ENCODE measurements around the gene PNPLA2.
A peak's percentile ranks its signal among the peaks of the same experiment; 100 is the strongest.

PNPLA2 gene

DNA sequence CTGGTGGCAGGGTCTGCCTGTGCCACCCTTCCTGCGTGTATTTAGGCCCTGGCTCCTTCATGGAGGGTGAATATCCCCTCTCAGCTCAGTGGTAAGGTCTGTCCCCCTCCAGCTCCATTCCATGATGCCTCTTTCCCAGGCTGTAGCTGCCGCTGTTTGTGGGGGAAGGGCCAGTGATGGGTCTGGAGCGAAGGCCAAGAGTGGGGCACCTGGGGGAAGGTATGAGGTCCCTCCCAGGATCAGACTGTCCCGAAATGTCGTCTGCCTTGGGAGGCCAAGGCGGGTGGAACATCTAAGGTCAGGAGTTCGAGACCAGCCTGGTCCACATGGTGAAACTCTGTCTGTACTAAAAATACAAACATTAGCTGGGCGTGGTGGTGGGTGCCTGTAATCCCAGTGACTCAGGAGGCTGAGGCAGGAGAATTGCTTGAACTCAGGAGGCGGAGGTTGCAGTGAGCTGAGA lies 15.2 kb downstream of the PNPLA2 start:
- H3K79me2 ChIP-seq: no peaks in the 10 kb centered on the region
- peak overlapping the region; percentile 54 for H3K4me3 ChIP-seq (ENCODE audit: low read depth, low read length)
- H3K4me1 ChIP-seq: peaks cover 2% of the 10 kb centered on the region
- H3K27me3 ChIP-seq (ENCODE audit: control insufficient read depth, insufficient read depth, low read length): no peaks in the 10 kb centered on the region
- H2AFZ ChIP-seq: no peak overlapping the region
- H3K9ac ChIP-seq: no peak overlapping the region
- no peaks in the 10 kb centered on the region for H3K9me3 ChIP-seq (ENCODE audit: control insufficient read depth, low read length)
- TF ChIP-seq, protein P1, sequence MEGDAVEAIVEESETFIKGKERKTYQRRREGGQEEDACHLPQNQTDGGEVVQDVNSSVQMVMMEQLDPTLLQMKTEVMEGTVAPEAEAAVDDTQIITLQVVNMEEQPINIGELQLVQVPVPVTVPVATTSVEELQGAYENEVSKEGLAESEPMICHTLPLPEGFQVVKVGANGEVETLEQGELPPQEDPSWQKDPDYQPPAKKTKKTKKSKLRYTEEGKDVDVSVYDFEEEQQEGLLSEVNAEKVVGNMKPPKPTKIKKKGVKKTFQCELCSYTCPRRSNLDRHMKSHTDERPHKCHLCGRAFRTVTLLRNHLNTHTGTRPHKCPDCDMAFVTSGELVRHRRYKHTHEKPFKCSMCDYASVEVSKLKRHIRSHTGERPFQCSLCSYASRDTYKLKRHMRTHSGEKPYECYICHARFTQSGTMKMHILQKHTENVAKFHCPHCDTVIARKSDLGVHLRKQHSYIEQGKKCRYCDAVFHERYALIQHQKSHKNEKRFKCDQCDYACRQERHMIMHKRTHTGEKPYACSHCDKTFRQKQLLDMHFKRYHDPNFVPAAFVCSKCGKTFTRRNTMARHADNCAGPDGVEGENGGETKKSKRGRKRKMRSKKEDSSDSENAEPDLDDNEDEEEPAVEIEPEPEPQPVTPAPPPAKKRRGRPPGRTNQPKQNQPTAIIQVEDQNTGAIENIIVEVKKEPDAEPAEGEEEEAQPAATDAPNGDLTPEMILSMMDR (IDR thresholded peaks at IDR 0.05): no peak
- H3K27ac ChIP-seq: no peak overlapping the region
- no peaks in the 10 kb centered on the region for H3K36me3 ChIP-seq (ENCODE audit: control insufficient read depth, insufficient read depth, low read length)
- peak overlapping the region; percentile 67 for H3K4me2 ChIP-seq (ENCODE audit: low read length)

DNA sequence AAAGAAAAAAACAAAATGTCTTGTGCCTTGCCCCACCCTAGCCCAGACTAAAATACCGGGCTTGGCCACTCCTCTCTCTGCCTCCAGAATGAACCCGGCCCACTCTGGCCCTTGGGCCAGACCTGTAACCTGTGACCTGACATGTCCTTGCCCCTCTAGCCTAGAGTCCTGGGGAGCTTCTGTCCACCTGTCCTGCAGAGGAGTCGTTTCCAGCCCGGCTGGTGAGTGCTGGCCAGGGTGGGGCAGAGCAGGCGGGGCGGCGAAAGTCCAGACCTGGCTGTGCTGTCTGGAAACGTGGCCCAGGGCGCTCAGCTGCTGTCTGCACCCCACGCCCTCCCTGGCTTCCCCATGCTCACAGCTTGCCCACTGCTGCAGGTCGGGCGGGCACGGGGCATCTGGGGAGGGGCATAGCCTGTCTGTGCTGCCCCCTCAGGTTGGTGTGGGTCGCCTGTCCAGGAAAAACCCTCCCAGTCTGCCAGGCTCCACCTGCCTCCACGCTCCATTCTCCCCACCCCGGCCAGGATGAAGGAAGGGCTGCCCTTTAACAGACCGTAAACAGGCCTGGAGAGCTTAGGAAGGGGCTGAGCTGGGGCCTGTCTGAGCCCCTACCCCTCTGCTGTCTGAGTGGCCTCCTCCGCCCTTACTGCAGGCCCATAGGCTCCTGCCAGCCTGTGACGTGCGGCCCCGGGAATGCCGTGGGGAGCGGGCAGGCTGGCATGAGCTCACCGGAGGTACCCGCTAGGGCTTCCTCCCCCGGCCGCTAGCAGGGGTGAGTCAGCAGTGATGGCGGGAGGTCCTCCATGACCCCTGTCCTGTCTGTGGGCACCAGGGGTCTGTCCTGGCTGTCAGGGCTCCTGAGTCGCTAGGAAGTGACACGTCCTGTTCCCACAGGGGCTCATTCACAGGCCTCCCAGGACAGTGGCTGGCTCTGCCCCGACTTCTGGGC lies 15.9 kb downstream of the PNPLA2 start:
- Histone ChIP-seq H3K79me2 (no peaks in the 10 kb centered on the region), H3K27me3 (ENCODE audit: control insufficient read depth, insufficient read depth, low read length) (no peaks in the 10 kb centered on the region), H3K36me3 (ENCODE audit: control insufficient read depth, insufficient read depth, low read length) (no peaks in the 10 kb centered on the region), H3K4me2 (ENCODE audit: low read length) (peak overlapping the region; percentile 47), H3K4me3 (ENCODE audit: low read depth, low read length) (peak overlapping the region; percentile 22), H2AFZ (no peak overlapping the region), H3K9ac (no peak overlapping the region), H3K27ac (no peak overlapping the region), H3K9me3 (ENCODE audit: control insufficient read depth, low read length) (no peaks in the 10 kb centered on the region), H3K4me1 (peaks cover 2% of the 10 kb centered on the region)
- TF ChIP-seq, protein P1 (IDR thresholded peaks at IDR 0.05): no peak

DNA sequence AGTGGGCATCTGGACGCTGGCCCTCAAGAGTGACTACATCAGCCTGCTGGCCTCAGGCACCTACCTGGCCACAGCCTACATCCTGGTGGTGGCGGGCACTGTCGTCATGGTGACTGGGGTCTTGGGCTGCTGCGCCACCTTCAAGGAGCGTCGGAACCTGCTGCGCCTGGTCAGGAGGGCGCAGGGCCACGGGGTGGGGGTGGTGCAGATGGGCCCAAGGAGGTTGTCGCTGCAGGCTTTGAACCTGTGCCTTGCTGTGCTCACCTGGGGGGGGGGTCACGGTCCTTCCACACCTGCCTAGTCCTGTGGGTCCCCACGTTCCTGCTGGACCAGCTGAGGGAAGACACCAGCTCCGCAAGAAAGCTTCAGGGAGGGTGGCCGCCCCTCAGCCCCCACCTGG lies 17.6 kb downstream of the PNPLA2 start:
- TF ChIP-seq, protein P1 (IDR thresholded peaks at IDR 0.05): no peak
- Histone ChIP-seq H3K4me2 (ENCODE audit: low read length) (no peak overlapping the region), H3K9ac (no peak overlapping the region), H3K27ac (no peak overlapping the region), H3K4me1 (peaks cover 5% of the 10 kb centered on the region), H3K9me3 (ENCODE audit: control insufficient read depth, low read length) (no peaks in the 10 kb centered on the region), H3K36me3 (ENCODE audit: control insufficient read depth, insufficient read depth, low read length) (no peaks in the 10 kb centered on the region), H3K4me3 (ENCODE audit: low read depth, low read length) (no peak overlapping the region), H3K79me2 (no peaks in the 10 kb centered on the region), H2AFZ (no peak overlapping the region), H3K27me3 (ENCODE audit: control insufficient read depth, insufficient read depth, low read length) (no peaks in the 10 kb centered on the region)

DNA sequence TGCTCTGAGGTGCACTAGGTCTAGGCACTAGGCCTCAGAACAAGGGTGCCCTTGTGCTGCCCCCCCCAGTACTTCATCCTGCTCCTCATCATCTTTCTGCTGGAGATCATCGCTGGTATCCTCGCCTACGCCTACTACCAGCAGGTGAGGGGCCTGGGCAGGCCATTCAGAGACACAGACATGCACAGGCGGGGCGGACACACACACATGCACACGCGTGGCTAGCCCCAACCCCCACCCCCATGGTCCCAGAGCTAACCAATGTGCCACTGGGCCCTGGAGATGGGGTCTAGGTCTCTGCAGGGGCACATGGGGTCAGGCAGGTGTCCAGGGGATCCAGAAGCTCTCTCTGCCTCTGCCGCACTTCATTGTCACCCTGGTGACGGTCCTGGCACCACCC lies 18.0 kb downstream of the PNPLA2 start:
- H3K27ac ChIP-seq: no peak overlapping the region
- TF ChIP-seq, protein P1 (IDR thresholded peaks at IDR 0.05): no peak
- no peak overlapping the region for H3K9ac ChIP-seq
- no peak overlapping the region for H3K4me2 ChIP-seq (ENCODE audit: low read length)
- peaks cover 5% of the 10 kb centered on the region for H3K4me1 ChIP-seq
- no peaks in the 10 kb centered on the region for H3K9me3 ChIP-seq (ENCODE audit: control insufficient read depth, low read length)
- no peaks in the 10 kb centered on the region for H3K79me2 ChIP-seq
- no peaks in the 10 kb centered on the region for H3K36me3 ChIP-seq (ENCODE audit: control insufficient read depth, insufficient read depth, low read length)
- H3K27me3 ChIP-seq (ENCODE audit: control insufficient read depth, insufficient read depth, low read length): no peaks in the 10 kb centered on the region
- H2AFZ ChIP-seq: no peak overlapping the region
- H3K4me3 ChIP-seq (ENCODE audit: low read depth, low read length): no peak overlapping the region
